B cell (primary cell): ENCODE measurements around the gene NUFIP1. TPM values are rescaled to one million over a fixed set of nuclear protein-coding genes. Genes with fewer than 3 reads are reported as not detected.

ENCODE experiments used
- ATAC-seq: fragments of 200-7000 bp; cut with Tn5 transposase; one replicate; pipeline ENCODE4 v1.10.0; 2021; ENCODE audit warnings: low read depth, mild to moderate bottlenecking, moderate number of reproducible peaks, moderate library complexity
- CTCF ChIA-PET: fragments of 350-600 bp; sonication (Branson Sonifier 250); formaldehyde crosslinking; loops from one replicate; lab custom pipeline; 2021; ENCODE audit warnings: antibody characterized with exemption, inconsistent platforms; lab: Charles Lee
- POLR2A ChIA-PET: fragments of 350-600 bp; sonication (Branson Sonifier 250); formaldehyde crosslinking; loops from one replicate; lab custom pipeline; 2021; ENCODE audit warnings: antibody characterized with exemption; lab: Charles Lee
- DNase-seq: peaks from one replicate; pipeline ENCODE4 v3.0.0; 2013
- H2AFZ ChIP-seq: 2 replicates; pipeline ENCODE4 v1.6.1; 2012; ENCODE audit warnings: mild to moderate bottlenecking, low read depth, low read length; ENCODE audit not compliant: insufficient read depth, poor library complexity, severe bottlenecking
- H3K27ac ChIP-seq, 2 donors: 1 replicate in 1 of 2; 2 replicates in 1 of 2; pipeline ENCODE4 v1.5.1; 2012 to 2013; ENCODE audit warnings: low read length in 2 of 2, mild to moderate bottlenecking in 2 of 2, moderate library complexity in 1 of 2
- H3K27me3 ChIP-seq, 4 experiments: fragments of 200-600 bp in 1 of 4; sonication (generic) in 1 of 4; replicated peaks in 1 of 4; 1 replicate in 2 of 4; 2 replicates in 2 of 4; pipeline versions ENCODE4 v1.6.1 to v1.7.0; 2013 to 2016; ENCODE audit warnings: low read length in 3 of 4, mild to moderate bottlenecking in 2 of 4, mixed read lengths in 1 of 4, moderate library complexity in 1 of 4; ENCODE audit not compliant: insufficient read depth in 4 of 4, control insufficient read depth in 3 of 4; ENCODE audit errors: control extremely low read depth in 1 of 4
- H3K36me3 ChIP-seq, 2 experiments: replicated peaks in 1 of 2; 1 replicate in 1 of 2; 2 replicates in 1 of 2; pipeline versions ENCODE4 v1.6.1 to v1.7.1; 2013; ENCODE audit warnings: low read length in 1 of 2; ENCODE audit not compliant: insufficient read depth in 2 of 2, control insufficient read depth in 1 of 2; ENCODE audit errors: control extremely low read depth in 1 of 2, extremely low read depth in 1 of 2
- H3K4me1 ChIP-seq, 2 donors: fragments of 200-600 bp in 1 of 2; sonication (generic) in 1 of 2; 1 replicate in 1 of 2; 2 replicates in 1 of 2; pipeline versions ENCODE4 v1.5.1 to v1.6.1; 2013 to 2017; ENCODE audit warnings: low read length in 2 of 2; ENCODE audit not compliant: control insufficient read depth in 2 of 2, insufficient read depth in 2 of 2
- H3K4me2 ChIP-seq: replicated peaks from 2 replicates; pipeline ENCODE3; 2012; ENCODE audit warnings: mild to moderate bottlenecking, low read depth, low read length; ENCODE audit not compliant: poor library complexity, severe bottlenecking
- H3K4me3 ChIP-seq, 5 experiments: fragments of 200-600 bp in 1 of 5; sonication (generic) in 1 of 5; 1 replicate in 3 of 5; 2 replicates in 2 of 5; pipeline versions ENCODE4 v1.5.1 to v1.7.0; 2011 to 2016; ENCODE audit warnings: low read length in 4 of 5, mild to moderate bottlenecking in 4 of 5, low read depth in 2 of 5, control low read depth in 1 of 5, moderate library complexity in 1 of 5; ENCODE audit not compliant: insufficient read depth in 1 of 5; ENCODE audit errors: control extremely low read depth in 1 of 5, extremely low read depth in 1 of 5
- H3K79me2 ChIP-seq: fragments of 200-600 bp; sonication (generic); one replicate; pipeline ENCODE4 v1.6.0; 2016; ENCODE audit warnings: low read length; ENCODE audit not compliant: control insufficient read depth, insufficient read depth
- H3K9ac ChIP-seq: fragments of 200-600 bp; sonication (generic); 2 replicates; pipeline ENCODE4 v1.6.1; 2017; ENCODE audit warnings: mild to moderate bottlenecking, low read length, moderate library complexity
- H3K9me3 ChIP-seq, 3 donors: one replicate each; pipeline versions ENCODE4 v1.6.1 to v1.7.1; 2013; ENCODE audit warnings: low read length in 2 of 3; ENCODE audit not compliant: control insufficient read depth in 2 of 3, insufficient read depth in 1 of 3; ENCODE audit errors: control extremely low read depth in 1 of 3
- H4K20me1 ChIP-seq: 2 replicates; pipeline ENCODE4 v1.6.0; 2012; ENCODE audit warnings: mild to moderate bottlenecking, low read length; ENCODE audit not compliant: insufficient read depth, control insufficient read depth, poor library complexity, severe bottlenecking
- H3K27ac Mint-ChIP-seq: one replicate; pipeline ENCODE4 v1.8.0; 2021; ENCODE audit warnings: mixed read lengths
- H3K27me3 Mint-ChIP-seq: one replicate; pipeline ENCODE4 v1.8.0; 2021; ENCODE audit warnings: mixed read lengths
- H3K4me1 Mint-ChIP-seq: one replicate; pipeline ENCODE4 v1.8.0; 2021; ENCODE audit warnings: mixed read lengths
- H3K4me3 Mint-ChIP-seq: one replicate; pipeline ENCODE4 v1.8.0; 2021; ENCODE audit warnings: mixed read lengths
- H3K9me3 Mint-ChIP-seq: one replicate; pipeline ENCODE4 v1.8.0; 2022; ENCODE audit warnings: mixed read lengths; ENCODE audit not compliant: insufficient read depth
- EZH2 ChIP-seq: IDR thresholded peaks from 2 replicates; pipeline ENCODE4 v1.6.1; 2012; ENCODE audit warnings: borderline replicate concordance, low read depth, mild to moderate bottlenecking, moderate library complexity, low read length; ENCODE audit not compliant: insufficient read depth, poor library complexity, severe bottlenecking
- WGBS: methylation state at CpG from one replicate; pipeline ENCODE4 v1.1.5; 2013; ENCODE audit warnings: missing lambda C conversion rate; ENCODE audit not compliant: insufficient coverage; 5-methylcytosine and 5-hydroxymethylcytosine counted together
- intact Hi-C: fragments of 100-400 bp; cut with micrococcal nuclease; formaldehyde crosslinking; loops from one replicate; pipeline ENCODE4 v1.10.0; 2022
- polyA plus RNA-seq: library from polyadenylated mRNA; depleted of rRNA; stranded (reverse); fragments of >200 nt; gene quantifications from 2 replicates; pipeline ENCODE4 v1.2.3, GENCODE V29; 2012
- total RNA-seq, 2 donors: library from RNA; stranded (reverse); fragments of 120-200 nt in 1 of 2; gene quantifications; 1 replicate in 1 of 2; 2 replicates in 1 of 2; pipeline versions ENCODE4 v1.2.3 to v1.2.4, GENCODE V29; 2013 to 2022
- TF ChIP-seq, protein P1 (sequence below): fragments of 200-600 bp; IDR thresholded peaks from one replicate; pipeline ENCODE4 v1.8.0; 2022; ENCODE audit warnings: antibody characterized with exemption, mild to moderate bottlenecking

The NUFIP1 gene
- total and polyA plus RNA-seq, 2 donors (not counting 1 experiment from before 2014, with no cell fraction given), result 2.2 to 4.7 TPM

DNA sequence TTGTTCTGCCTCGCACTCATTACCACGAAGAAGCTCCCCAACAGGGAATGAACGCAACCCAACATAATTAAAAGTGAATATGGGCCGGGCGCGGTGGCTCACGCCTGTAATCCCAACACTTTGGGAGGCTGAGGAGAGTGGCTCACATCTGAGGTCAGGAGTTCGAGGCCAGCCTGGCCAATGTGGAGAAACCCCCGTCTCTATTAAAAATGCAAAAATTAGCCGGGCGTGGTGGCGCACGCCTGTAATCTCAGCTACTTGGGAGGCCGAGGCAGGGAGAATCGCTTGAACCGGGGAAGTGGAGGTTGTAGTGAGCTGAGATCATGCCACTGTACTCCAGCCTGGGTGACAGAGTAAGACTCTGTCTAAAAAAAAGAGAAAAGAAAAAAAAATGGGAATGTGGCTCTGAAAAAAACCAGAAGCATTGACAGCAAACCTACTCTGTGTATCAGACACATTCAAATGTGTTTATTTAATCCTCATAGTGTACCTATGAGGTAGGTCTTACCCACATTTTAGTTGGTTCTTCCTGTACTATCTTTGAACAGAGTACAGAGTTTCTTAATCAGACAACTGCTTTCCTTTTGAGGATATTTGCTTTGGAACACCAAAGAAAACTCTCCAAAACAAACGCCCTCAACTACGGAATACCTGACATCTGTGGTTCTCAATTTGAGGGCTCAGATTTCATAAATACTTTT lies 70.0 kb downstream of the NUFIP1 start:
- intact Hi-C loops, result loop anchor here (2.0 to 10.0 kb wide), 7 partner anchors 54 to 1876 kb away; partner anchors contain the start of genes CCDC122, ESD, LACC1 and ZC3H13
- H3K9ac ChIP-seq, result peak overlapping the region; percentile 80
- DNase-seq, result no peak
- peaks cover 5% of the 10 kb centered on the region for H3K4me1 Mint-ChIP-seq
- CTCF ChIA-PET, result interaction anchor here (0.8 to 1.5 kb wide), 5 partner anchors 9 to 436 kb away, joined by 3 to 9 read pairs (median 5); no protein-coding TSS in a partner anchor
- H3K27ac Mint-ChIP-seq, result no peak overlapping the region
- H3K9me3 Mint-ChIP-seq, result no peaks in the 10 kb centered on the region
- H3K9me3 ChIP-seq, result no peaks in the 10 kb centered on the region
- H3K27me3 Mint-ChIP-seq, result peaks cover under 1% of the 10 kb centered on the region
- WGBS, result 97% methylated on average over 16 of the region's 18 CpGs
- no peak for ATAC-seq
- no peaks in the 10 kb centered on the region for H3K79me2 ChIP-seq
- H3K4me3 ChIP-seq, result peak overlapping the region in 4 of 5 experiments; percentile 68 to 86 (median 72)
- POLR2A ChIA-PET, result interaction anchor here (0.6 kb wide), 1 partner anchor 1040 kb away, joined by 3 read pairs; no protein-coding TSS in a partner anchor
- TF ChIP-seq, protein P1, sequence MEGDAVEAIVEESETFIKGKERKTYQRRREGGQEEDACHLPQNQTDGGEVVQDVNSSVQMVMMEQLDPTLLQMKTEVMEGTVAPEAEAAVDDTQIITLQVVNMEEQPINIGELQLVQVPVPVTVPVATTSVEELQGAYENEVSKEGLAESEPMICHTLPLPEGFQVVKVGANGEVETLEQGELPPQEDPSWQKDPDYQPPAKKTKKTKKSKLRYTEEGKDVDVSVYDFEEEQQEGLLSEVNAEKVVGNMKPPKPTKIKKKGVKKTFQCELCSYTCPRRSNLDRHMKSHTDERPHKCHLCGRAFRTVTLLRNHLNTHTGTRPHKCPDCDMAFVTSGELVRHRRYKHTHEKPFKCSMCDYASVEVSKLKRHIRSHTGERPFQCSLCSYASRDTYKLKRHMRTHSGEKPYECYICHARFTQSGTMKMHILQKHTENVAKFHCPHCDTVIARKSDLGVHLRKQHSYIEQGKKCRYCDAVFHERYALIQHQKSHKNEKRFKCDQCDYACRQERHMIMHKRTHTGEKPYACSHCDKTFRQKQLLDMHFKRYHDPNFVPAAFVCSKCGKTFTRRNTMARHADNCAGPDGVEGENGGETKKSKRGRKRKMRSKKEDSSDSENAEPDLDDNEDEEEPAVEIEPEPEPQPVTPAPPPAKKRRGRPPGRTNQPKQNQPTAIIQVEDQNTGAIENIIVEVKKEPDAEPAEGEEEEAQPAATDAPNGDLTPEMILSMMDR, result no peak
- no peak for TF ChIP-seq EZH2
- H3K4me2 ChIP-seq, result peak overlapping the region; percentile 80
- H3K4me3 Mint-ChIP-seq, result no peak overlapping the region
- H3K27ac ChIP-seq, result peak overlapping the region; percentile 83 to 88
- no peaks in the 10 kb centered on the region for H3K36me3 ChIP-seq
- H2AFZ ChIP-seq, result peak overlapping the region; percentile 98
- no peaks in the 10 kb centered on the region for H4K20me1 ChIP-seq
- H3K4me1 ChIP-seq, result peaks cover 9% of the 10 kb centered on the region in 2 donors
- no peaks in the 10 kb centered on the region for H3K27me3 ChIP-seq
